ENCODE results near the gene CDSN. TPM values are rescaled to one million over a fixed set of nuclear protein-coding genes. Genes with fewer than 3 reads are reported as not detected.
"Not testable (repeated sequence)": the region's sequence is repeated elsewhere in the genome, so short reads cannot be mapped to it uniquely, and the experiment has no call there.

Gene CDSN
- not detected in 2 replicates for total RNA-seq (2014; rRNA removed; shearing (Covaris generic))
- not detected in 2 replicates for polyA plus RNA-seq (2016; fragmentation: Nextera tagmentation; extraction: Ambion mirVana)

GRCh38 chr6:31120151-31120915 is at the start of gene CDSN:
Gene CDSN, minus strand, starts transcription at chr6:31120446. Its CDS starts 27 bp downstream, at chr6:31120419.
- no peaks in the 10 kb centered on the region for H3K27me3 ChIP-seq (replicated peaks; ENCODE audit: insufficient read depth)
- peaks cover 26% of the 10 kb centered on the region for H3K4me1 ChIP-seq (ENCODE audit: insufficient read depth)
- in situ Hi-C loops (cut with MboI), result no loop called here
- no peak for TF ChIP-seq EZH2phosphoT487 (IDR thresholded peaks at IDR 0.05; ENCODE audit: insufficient read depth, low read depth)
- TF ChIP-seq EZH2 (IDR thresholded peaks at IDR 0.05; ENCODE audit: insufficient read depth, poor library complexity, severe bottlenecking), result no peak
- no peaks in the 10 kb centered on the region for H3K9me2 ChIP-seq (ENCODE audit: insufficient read depth)
- H3K27ac ChIP-seq, result no peak within 1 kb of the TSS
- no peaks in the 10 kb centered on the region for H3K79me2 ChIP-seq (ENCODE audit: insufficient read depth)
- H3F3A ChIP-seq (ENCODE audit: insufficient read depth), result peaks cover 12% of the 10 kb centered on the region
- DNase-seq, result no peak
- H3K9me3 ChIP-seq (ENCODE audit: low read depth), result no peaks in the 10 kb centered on the region
- no peak within 1 kb of the TSS for H3K4me2 ChIP-seq (ENCODE audit: unreplicated experiment)
- H4K20me1 ChIP-seq (ENCODE audit: insufficient read depth), result no peaks in the 10 kb centered on the region
- no peak within 1 kb of the TSS for H2AFZ ChIP-seq
- no peak within 1 kb of the TSS for H3K9ac ChIP-seq
- H3K36me3 ChIP-seq (ENCODE audit: low read depth), result no peaks in the 10 kb centered on the region
- H3K4me3 ChIP-seq, result no peak within 1 kb of the TSS
- 89 to 99% methylated on average over 17 to 26 of the region's 26 CpGs for WGBS, 2 experiments (ENCODE audit: low coverage in 1 of 2, low lambda C conversion rate in 2 of 2, missing lambda C conversion rate in 2 of 2)

- TF ChIP-seq EZH2 (IDR thresholded peaks at IDR 0.05; ENCODE audit: insufficient read depth, poor library complexity, severe bottlenecking), result no peak
- TF ChIP-seq EZH2phosphoT487 (IDR thresholded peaks at IDR 0.05; ENCODE audit: insufficient read depth, low read depth), result no peak
- no peaks in the 10 kb centered on the region for H3K9me2 ChIP-seq (ENCODE audit: insufficient read depth)
- no peak overlapping the region for H2AFZ ChIP-seq
These were observed 49.0 kb upstream of the CDSN start for GRCh38 chr6:31169123-31169857.

GRCh38 chr6:31168606-31169005 is 48.4 kb upstream of the CDSN start:
- H3F3A ChIP-seq (ENCODE audit: insufficient read depth), result peaks cover 6% of the 10 kb centered on the region; the same call in 1 of the 2 replicates
- no peaks in the 10 kb centered on the region for H3K27me3 ChIP-seq (replicated peaks; ENCODE audit: insufficient read depth)
- H3K4me2 ChIP-seq (ENCODE audit: unreplicated experiment), result no peak overlapping the region
- H3K9me2 ChIP-seq (ENCODE audit: insufficient read depth), result no peaks in the 10 kb centered on the region
- H3K27ac ChIP-seq, result no peak overlapping the region
- no peaks in the 10 kb centered on the region for H3K9me3 ChIP-seq (ENCODE audit: low read depth)
- no peaks in the 10 kb centered on the region for H3K79me2 ChIP-seq (ENCODE audit: insufficient read depth)
- in situ Hi-C loops (cut with MboI), result no loop called here
- TF ChIP-seq EZH2phosphoT487 (IDR thresholded peaks at IDR 0.05; ENCODE audit: insufficient read depth, low read depth) (no peak), EZH2 (IDR thresholded peaks at IDR 0.05; ENCODE audit: insufficient read depth, poor library complexity, severe bottlenecking) (no peak)
- H3K9ac ChIP-seq, result no peak overlapping the region
- WGBS, 2 experiments (ENCODE audit: low coverage in 1 of 2, low lambda C conversion rate in 2 of 2, missing lambda C conversion rate in 2 of 2), result 75 to 79% methylated on average over 3 of the region's 3 CpGs
- no peak overlapping the region for H3K4me3 ChIP-seq
- no peaks in the 10 kb centered on the region for H3K36me3 ChIP-seq (ENCODE audit: low read depth)
- no peaks in the 10 kb centered on the region for H3K4me1 ChIP-seq (ENCODE audit: insufficient read depth)
- H4K20me1 ChIP-seq (ENCODE audit: insufficient read depth), result no peaks in the 10 kb centered on the region
- no peak overlapping the region for H2AFZ ChIP-seq
- no peak for DNase-seq

More at GRCh38 chr6:31169123-31169857, 49.0 kb upstream of the CDSN start:
- no peaks in the 10 kb centered on the region for H4K20me1 ChIP-seq (ENCODE audit: insufficient read depth)
- peaks cover 6% of the 10 kb centered on the region; the same call in 1 of the 2 replicates for H3F3A ChIP-seq (ENCODE audit: insufficient read depth)
- no peaks in the 10 kb centered on the region for H3K9me3 ChIP-seq (ENCODE audit: low read depth)
- H3K36me3 ChIP-seq (ENCODE audit: low read depth), result no peaks in the 10 kb centered on the region
- in situ Hi-C loops (cut with MboI), result no loop called here
- H3K4me2 ChIP-seq (ENCODE audit: unreplicated experiment), result no peak overlapping the region
- peak; percentile 32 for DNase-seq
- no peak overlapping the region for H3K4me3 ChIP-seq
- H3K79me2 ChIP-seq (ENCODE audit: insufficient read depth), result no peaks in the 10 kb centered on the region
- H3K4me1 ChIP-seq (ENCODE audit: insufficient read depth), result no peaks in the 10 kb centered on the region
- no peak overlapping the region for H3K9ac ChIP-seq
- 73 to 78% methylated on average over 10 of the region's 10 CpGs for WGBS, 2 experiments (ENCODE audit: low coverage in 1 of 2, low lambda C conversion rate in 2 of 2, missing lambda C conversion rate in 2 of 2)
- no peak overlapping the region for H3K27ac ChIP-seq
- no peaks in the 10 kb centered on the region for H3K27me3 ChIP-seq (replicated peaks; ENCODE audit: insufficient read depth)

- Histone ChIP-seq H2AFZ (no peak overlapping the region), H3K36me3 (ENCODE audit: low read depth) (no peaks in the 10 kb centered on the region), H3F3A (ENCODE audit: insufficient read depth) (peaks cover 6% of the 10 kb centered on the region; the same call in 1 of the 2 replicates), H3K27me3 (replicated peaks; ENCODE audit: insufficient read depth) (no peaks in the 10 kb centered on the region), H3K9me3 (ENCODE audit: low read depth) (no peaks in the 10 kb centered on the region), H3K9me2 (ENCODE audit: insufficient read depth) (no peaks in the 10 kb centered on the region), H4K20me1 (ENCODE audit: insufficient read depth) (no peaks in the 10 kb centered on the region), H3K4me2 (ENCODE audit: unreplicated experiment) (no peak overlapping the region), H3K79me2 (ENCODE audit: insufficient read depth) (peaks cover 5% of the 10 kb centered on the region; the same call in 1 of the 2 replicates), H3K9ac (no peak overlapping the region), H3K4me3 (no peak overlapping the region), H3K4me1 (ENCODE audit: insufficient read depth) (no peaks in the 10 kb centered on the region), H3K27ac (no peak overlapping the region)
- in situ Hi-C loops (cut with MboI), result no loop called here
- 78 to 88% methylated on average over 5 of the region's 5 CpGs for WGBS, 2 experiments (ENCODE audit: low coverage in 1 of 2, low lambda C conversion rate in 2 of 2, missing lambda C conversion rate in 2 of 2)
- no peak for TF ChIP-seq EZH2 (IDR thresholded peaks at IDR 0.05; ENCODE audit: insufficient read depth, poor library complexity, severe bottlenecking)
- no peak for TF ChIP-seq EZH2phosphoT487 (IDR thresholded peaks at IDR 0.05; ENCODE audit: insufficient read depth, low read depth)
- DNase-seq, result no peak
These were observed 45.7 kb upstream of the CDSN start for GRCh38 chr6:31165986-31166385.

GRCh38 chr6:31165064-31165832 is 45.0 kb upstream of the CDSN start:
- H3K4me1 ChIP-seq (ENCODE audit: insufficient read depth); H3K79me2 ChIP-seq (ENCODE audit: insufficient read depth); H3K9me2 ChIP-seq (ENCODE audit: insufficient read depth); H3K9me3 ChIP-seq (ENCODE audit: low read depth); H4K20me1 ChIP-seq (ENCODE audit: insufficient read depth); in situ Hi-C loops (cut with MboI); DNase-seq; H3K4me3 ChIP-seq; H3K9ac ChIP-seq; H2AFZ ChIP-seq; H3K27ac ChIP-seq; H3K36me3 ChIP-seq (ENCODE audit: low read depth); H3K27me3 ChIP-seq (replicated peaks; ENCODE audit: insufficient read depth); H3F3A ChIP-seq (ENCODE audit: insufficient read depth); H3K4me2 ChIP-seq (ENCODE audit: unreplicated experiment): not testable (repeated sequence)
- WGBS, 2 experiments (ENCODE audit: low coverage in 1 of 2, low lambda C conversion rate in 2 of 2, missing lambda C conversion rate in 2 of 2), result 86 to 90% methylated on average over 17 of the region's 17 CpGs

GRCh38 chr6:31164475-31165063 is 44.3 kb upstream of the CDSN start:
- DNase-seq; H3K4me2 ChIP-seq (ENCODE audit: unreplicated experiment); H3K9me2 ChIP-seq (ENCODE audit: insufficient read depth); in situ Hi-C loops (cut with MboI); H3K27me3 ChIP-seq (replicated peaks; ENCODE audit: insufficient read depth); H3K9me3 ChIP-seq (ENCODE audit: low read depth); H3K27ac ChIP-seq; H2AFZ ChIP-seq; H3K36me3 ChIP-seq (ENCODE audit: low read depth); H3K4me1 ChIP-seq (ENCODE audit: insufficient read depth); H3K9ac ChIP-seq; H3K4me3 ChIP-seq; H3F3A ChIP-seq (ENCODE audit: insufficient read depth); H4K20me1 ChIP-seq (ENCODE audit: insufficient read depth): not testable (repeated sequence)
- 86 to 90% methylated on average over 8 to 9 of the region's 9 CpGs for WGBS, 2 experiments (ENCODE audit: low coverage in 1 of 2, low lambda C conversion rate in 2 of 2, missing lambda C conversion rate in 2 of 2)
- peaks cover 15% of the 10 kb centered on the region for H3K79me2 ChIP-seq (ENCODE audit: insufficient read depth)

Data from GM23248 (cell line).